Activated CD8-positive, alpha-beta memory T cell treated with anti-CD3 and anti-CD28 coated beads, Interleukin-2, amount 10 ng/mL, durations not matched to agents 7 days and 5 days (primary cell): ENCODE measurements around the gene SECISBP2. TPM values are rescaled to one million over a fixed set of nuclear protein-coding genes. Genes with fewer than 3 reads are reported as not detected.

Experiments used
- ATAC-seq: fragments of 150-1000 bp; cut with Tn5 transposase; one replicate; pipeline ENCODE4 v1.10.0; 2021; ENCODE audit warnings: moderate library complexity
- CTCF ChIA-PET: fragments of 350-600 bp; sonication (Branson Sonifier 250); formaldehyde crosslinking; loops from one replicate; lab custom pipeline; 2021; ENCODE audit warnings: antibody characterized with exemption; lab: Charles Lee
- DNase-seq: peaks from one replicate; pipeline ENCODE4 v3.0.0-alpha.2; 2020
- H3K27ac Mint-ChIP-seq: one replicate; pipeline ENCODE4 v1.8.0; 2021; ENCODE audit warnings: mild to moderate bottlenecking, mixed read lengths
- H3K27me3 Mint-ChIP-seq: one replicate; pipeline ENCODE4 v1.8.0; 2021; ENCODE audit warnings: mixed read lengths
- H3K36me3 Mint-ChIP-seq: one replicate; pipeline ENCODE4 v1.8.0; 2021; ENCODE audit warnings: mild to moderate bottlenecking, mixed read lengths
- H3K4me1 Mint-ChIP-seq: one replicate; pipeline ENCODE4 v1.8.0; 2021; ENCODE audit warnings: mixed read lengths
- H3K4me3 Mint-ChIP-seq: one replicate; pipeline ENCODE4 v1.8.0; 2021; ENCODE audit warnings: mild to moderate bottlenecking, moderate library complexity, mixed read lengths
- H3K9me3 Mint-ChIP-seq: one replicate; pipeline ENCODE4 v1.8.0; 2022; ENCODE audit warnings: low read depth, mixed read lengths
- microRNA-seq: library from miRNA; unstranded; fragments of <30 nt; microRNA quantifications from one replicate; pipeline ENCODE4 v1.2.0, GENCODE V29; 2022
- total RNA-seq, 2 experiments: library from RNA; stranded (reverse); gene quantifications; one replicate each; pipeline ENCODE4 v1.2.3, GENCODE V29; 2021

Gene SECISBP2
- total RNA-seq, 2 experiments from 2014 or later: 36.1 to 40.2 TPM

DNA sequence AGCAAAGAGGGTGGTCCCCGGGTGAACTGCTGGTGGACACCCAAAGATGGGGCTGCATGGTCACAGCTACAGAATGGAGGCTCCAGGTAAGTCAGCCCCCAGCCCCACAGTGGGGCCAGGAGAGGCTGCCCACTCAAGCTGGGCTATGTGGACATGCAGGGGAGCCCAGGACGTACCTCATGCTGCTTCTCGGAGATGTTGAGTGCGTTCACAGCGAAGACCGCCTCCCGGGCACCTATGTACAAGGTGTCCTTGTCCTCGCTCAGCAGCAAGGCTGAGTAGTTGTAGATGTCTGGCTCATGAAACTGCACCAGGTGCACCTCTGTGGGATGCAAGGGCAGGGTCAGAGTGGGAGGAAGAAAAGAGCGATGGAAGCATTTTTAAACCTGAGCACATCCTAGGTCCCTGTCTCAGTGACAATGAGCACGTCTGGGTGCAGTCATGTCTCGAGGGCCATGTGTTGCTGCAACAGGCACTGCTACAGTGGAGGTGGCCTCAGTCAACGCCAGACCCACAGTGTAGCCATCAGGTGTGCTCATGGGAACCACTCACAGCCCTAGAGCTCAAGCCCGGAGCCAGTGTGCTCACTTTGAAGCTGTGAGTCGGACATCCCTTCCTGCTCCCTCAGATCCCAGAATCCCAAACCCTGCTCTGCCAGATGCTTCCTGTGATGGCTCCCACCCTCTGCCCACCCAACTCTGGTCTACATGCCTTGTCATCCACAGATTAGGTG is 84.6 kb downstream of the SECISBP2 start:
- no peaks in the 10 kb centered on the region for H3K9me3 Mint-ChIP-seq
- no peaks in the 10 kb centered on the region for H3K27me3 Mint-ChIP-seq
- ATAC-seq (no peak), DNase-seq (no peak)
- no peak overlapping the region for H3K4me3 Mint-ChIP-seq
- H3K4me1 Mint-ChIP-seq: peaks cover 52% of the 10 kb centered on the region
- H3K36me3 Mint-ChIP-seq: peaks cover 81% of the 10 kb centered on the region
- no peak overlapping the region for H3K27ac Mint-ChIP-seq
- CTCF ChIA-PET: interaction anchor here (0.8 to 2.0 kb wide), 4 partner anchors 10 to 146 kb away, joined by 3 to 6 read pairs (median 3); no protein-coding TSS in a partner anchor

DNA sequence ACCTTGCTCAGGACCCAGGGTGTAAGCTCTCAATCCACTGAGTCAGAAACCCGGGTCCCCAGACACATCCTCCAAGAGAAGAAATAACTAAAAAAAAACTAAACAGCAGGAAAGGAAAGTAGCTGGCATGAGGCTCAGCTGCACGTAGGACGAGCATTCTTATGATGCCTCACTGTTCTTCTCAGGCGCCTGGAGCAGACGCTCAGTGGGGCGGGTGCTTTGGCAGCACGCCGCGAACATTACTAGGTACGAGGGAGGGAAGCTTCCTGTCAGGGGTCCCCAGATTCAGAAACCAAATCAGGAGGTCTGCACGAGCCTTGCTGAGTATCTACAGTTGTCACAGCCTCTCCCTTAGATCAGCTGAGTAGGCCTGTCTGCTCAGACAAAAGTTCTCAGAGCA is 85.8 kb downstream of the SECISBP2 start:
- no peak overlapping the region for H3K4me3 Mint-ChIP-seq

DNA sequence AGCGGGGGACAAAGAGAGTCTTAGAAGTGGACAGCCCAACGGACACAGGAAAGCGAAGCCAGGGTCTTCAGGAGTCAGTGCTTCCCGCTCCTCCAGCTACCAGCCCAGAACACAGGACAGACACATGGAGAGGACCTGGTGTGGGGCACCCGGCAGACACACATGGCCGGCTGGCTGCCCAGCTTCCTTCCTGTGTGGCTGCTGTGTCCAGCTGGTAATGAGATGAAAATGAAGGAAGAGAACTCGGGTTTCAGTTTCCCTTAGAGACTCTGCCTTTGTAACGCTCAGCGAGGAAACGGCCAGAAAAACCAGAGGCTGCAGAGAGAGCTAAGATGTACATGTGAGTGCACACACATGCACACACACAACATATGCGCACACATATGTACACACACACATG is 87.5 kb downstream of the SECISBP2 start:
- Mint-ChIP-seq H3K9me3 (no peaks in the 10 kb centered on the region), H3K27ac (peak overlapping the region; percentile 82), H3K4me3 (peak overlapping the region; percentile 9), H3K36me3 (peaks cover 86% of the 10 kb centered on the region), H3K27me3 (no peaks in the 10 kb centered on the region), H3K4me1 (peaks cover 79% of the 10 kb centered on the region)
- DNase-seq: peak; percentile 52
- CTCF ChIA-PET: interaction anchor here (0.9 to 3.8 kb wide), 6 partner anchors 13 to 697 kb away, joined by 3 to 14 read pairs (median 3); no protein-coding TSS in a partner anchor
- no peak for ATAC-seq

More for the DNA sequence above, 85.8 kb downstream of the SECISBP2 start:
- peak overlapping the region; percentile 82 for H3K27ac Mint-ChIP-seq
- H3K4me1 Mint-ChIP-seq: peaks cover 63% of the 10 kb centered on the region
- ATAC-seq (no peak), DNase-seq (no peak)
- CTCF ChIA-PET: interaction anchor here (0.5 to 1.3 kb wide), 4 partner anchors 11 to 48 kb away, joined by 3 read pairs; no protein-coding TSS in a partner anchor
- no peaks in the 10 kb centered on the region for H3K27me3 Mint-ChIP-seq
- H3K36me3 Mint-ChIP-seq: peaks cover 84% of the 10 kb centered on the region
- H3K9me3 Mint-ChIP-seq: no peaks in the 10 kb centered on the region

DNA sequence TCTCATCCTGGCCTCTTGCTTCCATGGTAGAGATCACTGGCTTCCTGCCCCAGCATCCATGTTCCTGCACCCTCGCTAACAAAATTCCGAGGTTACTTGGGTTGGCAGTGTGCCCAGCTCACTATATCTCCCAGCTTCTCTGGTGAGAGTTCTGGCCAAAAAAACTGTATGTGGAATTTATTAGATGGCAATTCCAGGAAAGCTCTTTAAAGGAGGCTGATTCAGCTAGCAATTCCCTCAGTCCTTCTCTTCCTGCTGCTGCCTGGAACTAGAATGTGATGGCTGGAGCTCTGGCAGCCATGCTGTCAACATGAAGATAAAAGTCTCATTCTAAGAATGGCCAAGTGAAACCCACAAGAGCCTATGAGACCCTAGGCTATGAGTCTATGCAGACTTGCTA is 88.8 kb downstream of the SECISBP2 start:
- H3K27me3 Mint-ChIP-seq: no peaks in the 10 kb centered on the region
- H3K9me3 Mint-ChIP-seq: no peaks in the 10 kb centered on the region
- H3K27ac Mint-ChIP-seq: peak overlapping the region; percentile 82
- peaks cover 82% of the 10 kb centered on the region for H3K36me3 Mint-ChIP-seq
- CTCF ChIA-PET: interaction anchor here (1.4 to 3.8 kb wide), 3 partner anchors 11 to 142 kb away, joined by 3 to 14 read pairs (median 13); no protein-coding TSS in a partner anchor
- peaks cover 82% of the 10 kb centered on the region for H3K4me1 Mint-ChIP-seq
- no peak for DNase-seq
- no peak for ATAC-seq
- H3K4me3 Mint-ChIP-seq: no peak overlapping the region

DNA sequence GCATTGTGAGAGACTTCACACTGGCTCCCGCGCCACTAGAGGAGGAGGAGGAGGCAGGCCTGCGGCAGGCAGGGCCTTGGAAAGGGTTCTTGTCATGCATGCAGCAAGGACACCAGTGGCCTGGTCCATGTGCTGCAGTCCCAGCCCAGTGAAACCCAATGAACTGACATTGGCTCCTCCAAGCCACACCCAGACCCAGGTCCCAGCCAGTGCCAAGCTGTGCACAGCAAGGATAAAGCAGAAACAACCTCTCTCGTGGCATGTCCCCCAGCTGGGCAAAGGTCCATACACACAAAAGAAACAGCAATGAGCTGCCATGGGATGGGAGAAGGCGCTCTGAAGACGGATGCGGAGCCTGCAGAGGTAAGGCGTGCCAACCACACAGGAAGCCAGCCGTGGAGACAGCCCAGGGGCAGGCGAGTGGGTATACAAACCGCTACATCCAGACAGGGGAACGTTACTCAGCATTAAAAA is 90.4 kb downstream of the SECISBP2 start:
- Mint-ChIP-seq H3K27ac (peak overlapping the region; percentile 94), H3K27me3 (no peaks in the 10 kb centered on the region), H3K4me1 (peaks cover 97% of the 10 kb centered on the region), H3K4me3 (peak overlapping the region; percentile 64), H3K9me3 (no peaks in the 10 kb centered on the region), H3K36me3 (peaks cover 84% of the 10 kb centered on the region)
- DNase-seq (peak; percentile 91), ATAC-seq (peak; percentile 71)
- CTCF ChIA-PET: interaction anchor here (0.8 to 3.8 kb wide), 8 partner anchors 10 to 189 kb away, joined by 3 to 14 read pairs (median 4); partner anchors contain the start of gene SECISBP2

Small RNA genes within 50 kb of the gene (microRNA-seq; reads per million reads assigned to microRNA genes)
- not detected for gene MIR3153

Other genes with a start within 250 kb of the SECISBP2 start
- not detected for gene SHC3, start 139.7 kb upstream of the SECISBP2 start, total RNA-seq
- gene CKS2, start 7.3 kb upstream of the SECISBP2 start, total RNA-seq: 100 to 1,000 TPM; 200 to 225 TPM
- 100 to 1,000 TPM; 408 to 525 TPM for gene SEMA4D, start 179.6 kb downstream of the SECISBP2 start, total RNA-seq